Ascending aorta (tissue), 2 donors: ENCODE results near the gene PCYOX1L. TPM values are rescaled to one million over a fixed set of nuclear protein-coding genes. Genes with fewer than 3 reads are reported as not detected.

ENCODE experiments used
- DNase-seq, 2 donors: peaks; one replicate each; pipeline ENCODE4 v3.0.0-alpha.2; 2019; ENCODE audit warnings: low spot score in 2 of 2
- H3K27ac ChIP-seq, 2 donors: fragments of 200-600 bp; sonication (generic); one replicate each; pipeline ENCODE4 v1.5.1; 2016 to 2017; ENCODE audit warnings: mild to moderate bottlenecking in 1 of 2
- H3K27me3 ChIP-seq: fragments of 200-600 bp; sonication (generic); one replicate; pipeline ENCODE4 v1.5.1; 2017
- H3K36me3 ChIP-seq, 2 donors: fragments of 200-600 bp; sonication (generic); one replicate each; pipeline ENCODE4 v1.5.1; 2016
- H3K4me1 ChIP-seq, 2 donors: fragments of 200-600 bp; sonication (generic); one replicate each; pipeline ENCODE4 v1.5.1; 2016 to 2017; ENCODE audit warnings: mild to moderate bottlenecking in 1 of 2
- H3K4me3 ChIP-seq, 2 donors: fragments of 200-600 bp; sonication (generic); one replicate each; pipeline ENCODE4 v1.5.1; 2016 to 2017; ENCODE audit warnings: mild to moderate bottlenecking in 1 of 2
- H3K9me3 ChIP-seq, 2 donors: fragments of 200-600 bp; sonication (generic); one replicate each; pipeline ENCODE4 v1.5.1; 2016
- intact Hi-C: fragments of 100-400 bp; cut with DNase I; formaldehyde crosslinking; loops from one replicate; pipeline ENCODE4 v1.15.1; 2023
- total RNA-seq: library from RNA; depleted of rRNA; stranded (reverse); fragments of >200 nt; gene quantifications from one replicate; pipeline ENCODE4 v1.1.0, GENCODE V29; 2016
- TF ChIP-seq, protein P1 (sequence below), 3 experiments: fragments of 200-600 bp in 2 of 3; fragments of 450-650 bp in 1 of 3; sonication (generic) in 2 of 3; IDR thresholded peaks; one replicate each; pipeline ENCODE4 v1.5.1; 2016 to 2019; ENCODE audit warnings: antibody characterized with exemption in 3 of 3, mild to moderate bottlenecking in 1 of 3, moderate library complexity in 1 of 3

PCYOX1L gene
- total RNA-seq, 1 donor from 2014 or later = 1.5 TPM

DNA sequence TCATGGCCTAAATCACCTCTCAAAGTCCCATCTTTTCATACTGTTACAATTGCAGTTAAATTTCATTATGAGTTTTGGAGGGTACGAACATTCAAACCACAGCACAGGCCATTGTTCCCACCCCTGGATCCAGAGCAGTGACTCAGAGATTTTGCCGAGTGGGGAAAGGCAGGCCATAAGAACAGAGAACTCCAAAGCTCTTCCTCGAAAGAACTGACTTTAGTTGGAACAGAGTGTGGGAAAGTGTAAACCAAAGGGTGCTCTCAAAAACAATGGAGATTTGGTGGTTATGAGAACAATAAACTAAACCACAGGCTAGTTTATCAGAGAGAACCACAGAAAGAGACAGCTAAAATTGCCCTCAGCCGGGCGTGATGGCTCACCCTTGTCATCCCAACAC lies 32.0 kb upstream of the PCYOX1L start:
- intact Hi-C loops = no loop called here

DNA sequence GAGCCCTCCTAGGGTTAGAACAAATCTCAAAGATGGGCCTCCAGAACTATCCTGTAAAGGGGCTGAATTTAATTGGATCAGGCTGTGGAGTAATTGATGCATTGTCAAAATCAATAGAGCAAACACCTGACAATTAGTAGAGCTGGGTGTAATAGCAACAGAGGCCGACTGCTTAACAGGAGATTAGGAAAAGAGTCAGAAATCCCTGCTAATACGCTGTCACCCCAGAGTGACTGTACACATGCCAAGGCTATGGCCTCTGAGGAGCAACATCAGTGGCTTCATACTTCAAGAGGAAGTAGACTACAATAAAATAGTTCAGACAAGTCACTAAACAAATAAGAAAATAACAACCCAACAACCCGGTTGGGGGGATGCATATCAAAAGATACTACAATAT lies 31.2 kb upstream of the PCYOX1L start:
- intact Hi-C loops = no loop called here
- no peaks in the 10 kb centered on the region for H3K4me1 ChIP-seq
- no peak overlapping the region for H3K27ac ChIP-seq
- no peaks in the 10 kb centered on the region for H3K9me3 ChIP-seq
- no peak for DNase-seq
- no peak overlapping the region for H3K4me3 ChIP-seq
- no peaks in the 10 kb centered on the region for H3K36me3 ChIP-seq
- H3K27me3 ChIP-seq = no peaks in the 10 kb centered on the region
- TF ChIP-seq, protein P1, sequence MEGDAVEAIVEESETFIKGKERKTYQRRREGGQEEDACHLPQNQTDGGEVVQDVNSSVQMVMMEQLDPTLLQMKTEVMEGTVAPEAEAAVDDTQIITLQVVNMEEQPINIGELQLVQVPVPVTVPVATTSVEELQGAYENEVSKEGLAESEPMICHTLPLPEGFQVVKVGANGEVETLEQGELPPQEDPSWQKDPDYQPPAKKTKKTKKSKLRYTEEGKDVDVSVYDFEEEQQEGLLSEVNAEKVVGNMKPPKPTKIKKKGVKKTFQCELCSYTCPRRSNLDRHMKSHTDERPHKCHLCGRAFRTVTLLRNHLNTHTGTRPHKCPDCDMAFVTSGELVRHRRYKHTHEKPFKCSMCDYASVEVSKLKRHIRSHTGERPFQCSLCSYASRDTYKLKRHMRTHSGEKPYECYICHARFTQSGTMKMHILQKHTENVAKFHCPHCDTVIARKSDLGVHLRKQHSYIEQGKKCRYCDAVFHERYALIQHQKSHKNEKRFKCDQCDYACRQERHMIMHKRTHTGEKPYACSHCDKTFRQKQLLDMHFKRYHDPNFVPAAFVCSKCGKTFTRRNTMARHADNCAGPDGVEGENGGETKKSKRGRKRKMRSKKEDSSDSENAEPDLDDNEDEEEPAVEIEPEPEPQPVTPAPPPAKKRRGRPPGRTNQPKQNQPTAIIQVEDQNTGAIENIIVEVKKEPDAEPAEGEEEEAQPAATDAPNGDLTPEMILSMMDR (IDR thresholded peaks at IDR 0.05) = no peak

More for the DNA sequence above, 32.0 kb upstream of the PCYOX1L start:
- Histone ChIP-seq H3K9me3 (no peaks in the 10 kb centered on the region), H3K4me1 (peaks cover 0 to under 1% of the 10 kb centered on the region in 2 donors), H3K27me3 (no peaks in the 10 kb centered on the region), H3K27ac (no peak overlapping the region), H3K36me3 (no peaks in the 10 kb centered on the region), H3K4me3 (no peak overlapping the region)
- TF ChIP-seq, protein P1 (IDR thresholded peaks at IDR 0.05) = no peak
- DNase-seq = no peak

DNA sequence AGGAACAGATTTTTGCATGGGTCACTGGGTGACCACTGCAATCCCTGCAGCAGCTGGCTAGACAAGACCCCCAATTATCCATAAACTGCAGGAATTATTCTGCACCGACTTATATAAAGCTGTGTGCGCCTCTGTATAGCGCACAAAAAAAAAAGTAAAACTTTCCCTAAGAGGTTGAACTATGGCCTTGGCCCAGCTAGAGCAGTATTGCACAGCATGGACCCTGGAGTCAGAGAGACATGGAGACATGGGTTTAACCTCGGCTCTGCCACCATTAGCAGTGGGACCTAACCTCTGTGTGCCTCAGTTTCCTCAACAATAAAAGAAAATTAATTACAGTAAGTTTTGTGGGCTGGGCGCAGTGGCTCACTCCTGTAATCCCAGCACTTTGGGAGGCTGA lies 29.7 kb upstream of the PCYOX1L start:
- TF ChIP-seq, protein P1 (IDR thresholded peaks at IDR 0.05) = no peak
- Histone ChIP-seq H3K9me3 (no peaks in the 10 kb centered on the region), H3K27ac (no peak overlapping the region), H3K4me1 (no peaks in the 10 kb centered on the region), H3K27me3 (no peaks in the 10 kb centered on the region), H3K36me3 (no peaks in the 10 kb centered on the region), H3K4me3 (no peak overlapping the region)
- intact Hi-C loops = no loop called here
- DNase-seq = no peak

DNA sequence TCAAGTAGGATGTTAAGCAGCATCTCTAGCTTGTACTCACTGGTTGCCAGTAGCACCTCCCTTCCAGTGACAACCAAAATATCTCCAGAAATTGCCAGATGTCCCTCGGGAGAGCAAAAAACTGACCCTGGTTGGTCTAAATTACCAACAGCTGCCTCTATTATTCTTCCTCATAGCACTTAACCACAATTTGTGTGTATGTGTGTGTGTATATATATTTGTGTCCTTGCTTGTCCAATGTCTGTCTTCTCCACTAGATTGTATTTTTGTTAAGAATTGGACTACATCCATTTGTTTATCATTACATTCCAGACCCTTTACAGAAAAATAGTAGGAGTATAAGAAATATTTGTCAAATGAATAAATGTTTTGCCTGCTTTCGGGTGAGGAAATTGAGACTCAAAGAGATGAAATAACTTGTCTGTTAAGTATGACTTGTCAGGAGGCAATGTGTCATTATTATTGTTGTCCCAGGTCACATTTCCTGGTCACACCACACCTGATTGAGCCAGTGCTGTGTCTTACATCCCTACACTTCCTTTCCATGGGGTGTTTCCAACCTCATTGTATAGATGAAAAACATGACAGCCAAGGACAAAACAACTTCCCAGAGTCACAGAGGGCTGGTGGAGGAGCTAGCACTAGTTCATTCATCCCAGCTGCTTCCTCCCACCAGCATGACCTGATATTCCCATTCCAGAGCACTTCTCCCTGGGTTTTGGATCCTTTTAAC lies 24.0 kb upstream of the PCYOX1L start:
- H3K9me3 ChIP-seq = no peaks in the 10 kb centered on the region
- TF ChIP-seq, protein P1 (IDR thresholded peaks at IDR 0.05) = no peak
- intact Hi-C loops = no loop called here
- H3K4me1 ChIP-seq = no peaks in the 10 kb centered on the region
- H3K27ac ChIP-seq = no peak overlapping the region
- no peaks in the 10 kb centered on the region for H3K27me3 ChIP-seq
- H3K36me3 ChIP-seq = no peaks in the 10 kb centered on the region
- H3K4me3 ChIP-seq = no peak overlapping the region
- DNase-seq = no peak

DNA sequence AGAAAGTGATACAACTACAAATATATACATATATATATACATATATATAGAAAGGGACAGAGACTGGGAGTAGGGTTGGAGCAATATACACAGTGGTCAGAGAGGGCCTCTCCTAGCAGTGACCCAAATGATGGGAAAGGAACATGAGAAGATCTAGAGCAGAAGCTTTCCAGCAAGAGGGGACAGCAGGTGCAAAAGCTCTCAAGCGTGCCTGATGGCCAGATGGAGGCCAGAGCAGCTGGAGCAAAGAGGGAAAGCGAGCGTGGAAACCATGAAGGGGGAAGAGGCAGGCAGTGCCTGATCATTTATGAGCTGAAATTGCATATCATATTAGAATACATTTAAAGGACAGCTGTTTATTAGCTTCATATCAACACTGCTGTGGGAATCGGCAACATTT lies 20.1 kb upstream of the PCYOX1L start:
- intact Hi-C loops = no loop called here

More for the DNA sequence above, 20.1 kb upstream of the PCYOX1L start:
- H3K27me3 ChIP-seq = no peaks in the 10 kb centered on the region
- no peak overlapping the region for H3K27ac ChIP-seq
- no peaks in the 10 kb centered on the region for H3K4me1 ChIP-seq
- no peak for DNase-seq
- no peak overlapping the region for H3K4me3 ChIP-seq
- TF ChIP-seq, protein P1 (IDR thresholded peaks at IDR 0.05) = no peak
- H3K9me3 ChIP-seq = no peaks in the 10 kb centered on the region
- no peaks in the 10 kb centered on the region for H3K36me3 ChIP-seq
